ENCODE results near the gene COMT. TPM values are rescaled to one million over a fixed set of nuclear protein-coding genes. Genes with fewer than 3 reads are reported as not detected.
"Not testable (repeated sequence)": the region's sequence is repeated elsewhere in the genome, so short reads cannot be mapped to it uniquely, and the experiment has no call there.

Gene COMT
- polyA plus RNA-seq, 1 donor, result 182 TPM

- no peak for DNase-seq
- H3K4me3 ChIP-seq (ENCODE audit: low read length), result no peak overlapping the region
- no peak overlapping the region for H3K27ac ChIP-seq (ENCODE audit: low read length)
- H3K27me3 ChIP-seq (ENCODE audit: control insufficient read depth, insufficient read depth, low read length), result no peaks in the 10 kb centered on the region
- peaks cover 5% of the 10 kb centered on the region for H3K4me1 ChIP-seq (ENCODE audit: control insufficient read depth, insufficient read depth, low read length)
- peaks cover 13% of the 10 kb centered on the region for H3K36me3 ChIP-seq (ENCODE audit: control insufficient read depth, insufficient read depth, low read length)
- H3K9me3 ChIP-seq (ENCODE audit: control insufficient read depth, low read depth, low read length), result no peaks in the 10 kb centered on the region
- WGBS (ENCODE audit: insufficient coverage, low lambda C conversion rate), result no CpG with 5 or more reads among the region's 22 CpGs
These were observed 36.0 kb upstream of the COMT start for GRCh38 chr22:19905347-19906276.

GRCh38 chr22:19906864-19907263 is 34.7 kb upstream of the COMT start:
- DNase-seq; H3K4me1 ChIP-seq (ENCODE audit: control insufficient read depth, insufficient read depth, low read length); H3K27ac ChIP-seq (ENCODE audit: low read length); H3K9me3 ChIP-seq (ENCODE audit: control insufficient read depth, low read depth, low read length); H3K4me3 ChIP-seq (ENCODE audit: low read length); H3K27me3 ChIP-seq (ENCODE audit: control insufficient read depth, insufficient read depth, low read length): not testable (repeated sequence)
- WGBS (ENCODE audit: insufficient coverage, low lambda C conversion rate), result no CpG with 5 or more reads among the region's 25 CpGs
- H3K36me3 ChIP-seq (ENCODE audit: control insufficient read depth, insufficient read depth, low read length), result peaks cover 15% of the 10 kb centered on the region

- H3K27ac ChIP-seq (ENCODE audit: low read length); H3K27me3 ChIP-seq (ENCODE audit: control insufficient read depth, insufficient read depth, low read length); H3K4me1 ChIP-seq (ENCODE audit: control insufficient read depth, insufficient read depth, low read length); DNase-seq; H3K9me3 ChIP-seq (ENCODE audit: control insufficient read depth, low read depth, low read length); H3K4me3 ChIP-seq (ENCODE audit: low read length): not testable (repeated sequence)
- WGBS (ENCODE audit: insufficient coverage, low lambda C conversion rate), result no CpG with 5 or more reads among the region's 16 CpGs
- peaks cover 22% of the 10 kb centered on the region for H3K36me3 ChIP-seq (ENCODE audit: control insufficient read depth, insufficient read depth, low read length)
These were observed 33.7 kb upstream of the COMT start for GRCh38 chr22:19907902-19908301.

- H3K27ac ChIP-seq (ENCODE audit: low read length), result no peak overlapping the region
- no peaks in the 10 kb centered on the region for H3K4me1 ChIP-seq (ENCODE audit: control insufficient read depth, insufficient read depth, low read length)
- H3K36me3 ChIP-seq (ENCODE audit: control insufficient read depth, insufficient read depth, low read length), result peaks cover 34% of the 10 kb centered on the region
- H3K27me3 ChIP-seq (ENCODE audit: control insufficient read depth, insufficient read depth, low read length), result no peaks in the 10 kb centered on the region
- H3K4me3 ChIP-seq (ENCODE audit: low read length), result no peak overlapping the region
- no peaks in the 10 kb centered on the region for H3K9me3 ChIP-seq (ENCODE audit: control insufficient read depth, low read depth, low read length)
- WGBS (ENCODE audit: insufficient coverage, low lambda C conversion rate), result no CpG with 5 or more reads among the region's 6 CpGs
- peak; percentile 55 to 59 for DNase-seq
These were observed 32.0 kb upstream of the COMT start for GRCh38 chr22:19909350-19910179.

GRCh38 chr22:19910180-19910744 is 31.3 kb upstream of the COMT start:
- WGBS (ENCODE audit: insufficient coverage, low lambda C conversion rate), result no CpG with 5 or more reads among the region's 4 CpGs
- no peak overlapping the region for H3K27ac ChIP-seq (ENCODE audit: low read length)
- no peak overlapping the region for H3K4me3 ChIP-seq (ENCODE audit: low read length)
- no peaks in the 10 kb centered on the region for H3K27me3 ChIP-seq (ENCODE audit: control insufficient read depth, insufficient read depth, low read length)
- DNase-seq, result peak in 1 of 2 donors; percentile 15
- H3K4me1 ChIP-seq (ENCODE audit: control insufficient read depth, insufficient read depth, low read length), result no peaks in the 10 kb centered on the region
- H3K9me3 ChIP-seq (ENCODE audit: control insufficient read depth, low read depth, low read length), result no peaks in the 10 kb centered on the region
- peaks cover 41% of the 10 kb centered on the region for H3K36me3 ChIP-seq (ENCODE audit: control insufficient read depth, insufficient read depth, low read length)

GRCh38 chr22:19911540-19912270 is 29.9 kb upstream of the COMT start:
- H3K4me1 ChIP-seq (ENCODE audit: control insufficient read depth, insufficient read depth, low read length), result no peaks in the 10 kb centered on the region
- H3K4me3 ChIP-seq (ENCODE audit: low read length), result no peak overlapping the region
- WGBS (ENCODE audit: insufficient coverage, low lambda C conversion rate), result 93% methylated on average over 2 of the region's 12 CpGs
- H3K27ac ChIP-seq (ENCODE audit: low read length), result no peak overlapping the region
- peaks cover 46% of the 10 kb centered on the region for H3K36me3 ChIP-seq (ENCODE audit: control insufficient read depth, insufficient read depth, low read length)
- DNase-seq, result no peak
- H3K9me3 ChIP-seq (ENCODE audit: control insufficient read depth, low read depth, low read length), result no peaks in the 10 kb centered on the region
- no peaks in the 10 kb centered on the region for H3K27me3 ChIP-seq (ENCODE audit: control insufficient read depth, insufficient read depth, low read length)

GRCh38 chr22:19912271-19912999 is 29.1 kb upstream of the COMT start:
- H3K27me3 ChIP-seq (ENCODE audit: control insufficient read depth, insufficient read depth, low read length), result no peaks in the 10 kb centered on the region
- no peaks in the 10 kb centered on the region for H3K4me1 ChIP-seq (ENCODE audit: control insufficient read depth, insufficient read depth, low read length)
- no peak overlapping the region for H3K27ac ChIP-seq (ENCODE audit: low read length)
- no peaks in the 10 kb centered on the region for H3K9me3 ChIP-seq (ENCODE audit: control insufficient read depth, low read depth, low read length)
- peaks cover 53% of the 10 kb centered on the region for H3K36me3 ChIP-seq (ENCODE audit: control insufficient read depth, insufficient read depth, low read length)
- DNase-seq, result no peak
- WGBS (ENCODE audit: insufficient coverage, low lambda C conversion rate), result no CpG with 5 or more reads among the region's 20 CpGs
- H3K4me3 ChIP-seq (ENCODE audit: low read length), result no peak overlapping the region

GRCh38 chr22:19913337-19913936 is 28.1 kb upstream of the COMT start:
- Histone ChIP-seq H3K27me3 (ENCODE audit: control insufficient read depth, insufficient read depth, low read length) (no peaks in the 10 kb centered on the region), H3K4me3 (ENCODE audit: low read length) (no peak overlapping the region), H3K36me3 (ENCODE audit: control insufficient read depth, insufficient read depth, low read length) (peaks cover 59% of the 10 kb centered on the region), H3K9me3 (ENCODE audit: control insufficient read depth, low read depth, low read length) (no peaks in the 10 kb centered on the region), H3K4me1 (ENCODE audit: control insufficient read depth, insufficient read depth, low read length) (no peaks in the 10 kb centered on the region), H3K27ac (ENCODE audit: low read length) (no peak overlapping the region)
- no peak for DNase-seq
- WGBS (ENCODE audit: insufficient coverage, low lambda C conversion rate), result 100% methylated on average over 2 of the region's 6 CpGs

- 100% methylated on average over 1 of the region's 9 CpGs for WGBS (ENCODE audit: insufficient coverage, low lambda C conversion rate)
- Histone ChIP-seq H3K4me1 (ENCODE audit: control insufficient read depth, insufficient read depth, low read length) (no peaks in the 10 kb centered on the region), H3K36me3 (ENCODE audit: control insufficient read depth, insufficient read depth, low read length) (peaks cover 65% of the 10 kb centered on the region), H3K27me3 (ENCODE audit: control insufficient read depth, insufficient read depth, low read length) (no peaks in the 10 kb centered on the region), H3K4me3 (ENCODE audit: low read length) (no peak overlapping the region), H3K27ac (ENCODE audit: low read length) (no peak overlapping the region), H3K9me3 (ENCODE audit: control insufficient read depth, low read depth, low read length) (no peaks in the 10 kb centered on the region)
- DNase-seq, result no peak
These were observed 27.2 kb upstream of the COMT start for GRCh38 chr22:19914201-19914943.
